ENCODE measurements around the gene WDR18. TPM values are rescaled to one million over a fixed set of nuclear protein-coding genes. Genes with fewer than 3 reads are reported as not detected.
A peak's percentile ranks its signal among the peaks of the same experiment; 100 is the strongest.

The WDR18 gene
- polyA plus RNA-seq, 1 donor from 2014 or later, result 64.9 TPM

DNA sequence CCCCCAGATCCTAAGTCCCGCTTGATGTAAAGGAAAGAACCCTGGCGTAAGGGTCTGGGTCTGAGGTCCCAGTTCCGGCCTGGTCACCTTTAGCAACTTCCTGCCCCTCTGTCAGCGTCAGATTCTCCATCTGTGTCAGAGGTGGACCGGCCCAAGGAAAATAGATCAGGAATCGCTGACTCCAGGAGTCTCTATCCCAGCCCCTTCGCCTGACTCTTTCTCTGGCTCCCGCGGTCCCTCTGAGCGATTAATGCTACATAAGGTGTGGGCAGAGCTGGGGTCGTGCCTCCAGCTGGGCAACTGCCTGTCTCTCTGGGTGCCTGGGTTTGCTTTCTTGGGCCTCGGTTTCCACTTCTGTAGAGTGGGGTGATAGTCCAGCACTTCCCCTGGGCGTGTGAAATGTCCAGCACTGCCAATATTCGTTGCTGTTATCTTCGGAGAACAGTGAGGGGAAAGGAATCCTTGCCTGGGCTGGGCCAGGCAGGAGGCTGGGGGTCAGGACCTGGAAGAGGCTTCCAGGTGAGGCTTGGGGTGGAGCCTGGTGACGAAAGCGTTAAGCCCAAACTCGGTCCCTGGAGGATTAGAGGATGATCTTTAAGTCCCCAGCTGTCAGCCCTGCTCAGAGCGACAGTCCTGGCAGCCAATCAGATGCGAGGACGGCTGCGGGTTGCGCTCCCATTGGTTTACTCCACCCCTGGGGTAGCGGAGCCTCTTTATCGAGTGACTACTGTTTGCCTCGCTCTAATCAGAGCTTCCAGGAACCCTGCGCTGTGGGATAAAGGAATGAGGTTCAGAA is 56.5 kb downstream of the WDR18 start:
- H3K9me3 ChIP-seq (ENCODE audit: low read length), result no peaks in the 10 kb centered on the region
- H3K79me2 ChIP-seq (replicated peaks; ENCODE audit: insufficient read depth, low read length), result no peaks in the 10 kb centered on the region
- H3K36me3 ChIP-seq (ENCODE audit: insufficient read depth, low read length), result no peaks in the 10 kb centered on the region
- H2AFZ ChIP-seq (ENCODE audit: low read depth, low read length), result peak overlapping the region; percentile 14
- peak overlapping the region; percentile 50 for H3K27ac ChIP-seq (ENCODE audit: low read length)
- no peaks in the 10 kb centered on the region for H3F3A ChIP-seq (ENCODE audit: insufficient read depth, low read length, poor library complexity, severe bottlenecking)
- H3K27me3 ChIP-seq (ENCODE audit: insufficient read depth, low read depth, low read length), result no peaks in the 10 kb centered on the region
- H3K4me2 ChIP-seq (ENCODE audit: low read length), result peak overlapping the region; percentile 68
- no peaks in the 10 kb centered on the region for H4K20me1 ChIP-seq (ENCODE audit: insufficient read depth)
- H3K4me3 ChIP-seq (ENCODE audit: low read length), result peak overlapping the region; percentile 81
- TF ChIP-seq POLR2AphosphoS5 (IDR thresholded peaks at IDR 0.05) (peak; percentile 40), TAF1 (IDR thresholded peaks at IDR 0.05; ENCODE audit: low read depth) (no peak), MXI1 (conservative IDR thresholded peaks at IDR 0.05; ENCODE audit: poor library complexity, severe bottlenecking) (no peak)
- H3K9ac ChIP-seq (ENCODE audit: low read length), result peak overlapping the region; percentile 73
- no peaks in the 10 kb centered on the region for H3K9me2 ChIP-seq (ENCODE audit: insufficient read depth, low read length)

- H3K27ac ChIP-seq (ENCODE audit: low read length), result peak overlapping the region; percentile 12
- H2AFZ ChIP-seq (ENCODE audit: low read depth, low read length), result no peak overlapping the region
- no peaks in the 10 kb centered on the region for H3F3A ChIP-seq (ENCODE audit: insufficient read depth, low read length, poor library complexity, severe bottlenecking)
- H3K9ac ChIP-seq (ENCODE audit: low read length), result peak overlapping the region; percentile 54
- no peaks in the 10 kb centered on the region for H3K9me2 ChIP-seq (ENCODE audit: insufficient read depth, low read length)
- H3K4me3 ChIP-seq (ENCODE audit: low read length), result peak overlapping the region; percentile 81
- H3K36me3 ChIP-seq (ENCODE audit: insufficient read depth, low read length), result no peaks in the 10 kb centered on the region
- H3K79me2 ChIP-seq (replicated peaks; ENCODE audit: insufficient read depth, low read length), result no peaks in the 10 kb centered on the region
- no peaks in the 10 kb centered on the region for H3K27me3 ChIP-seq (ENCODE audit: insufficient read depth, low read depth, low read length)
- H4K20me1 ChIP-seq (ENCODE audit: insufficient read depth), result no peaks in the 10 kb centered on the region
- H3K4me2 ChIP-seq (ENCODE audit: low read length), result peak overlapping the region; percentile 68
- TF ChIP-seq, protein P1, sequence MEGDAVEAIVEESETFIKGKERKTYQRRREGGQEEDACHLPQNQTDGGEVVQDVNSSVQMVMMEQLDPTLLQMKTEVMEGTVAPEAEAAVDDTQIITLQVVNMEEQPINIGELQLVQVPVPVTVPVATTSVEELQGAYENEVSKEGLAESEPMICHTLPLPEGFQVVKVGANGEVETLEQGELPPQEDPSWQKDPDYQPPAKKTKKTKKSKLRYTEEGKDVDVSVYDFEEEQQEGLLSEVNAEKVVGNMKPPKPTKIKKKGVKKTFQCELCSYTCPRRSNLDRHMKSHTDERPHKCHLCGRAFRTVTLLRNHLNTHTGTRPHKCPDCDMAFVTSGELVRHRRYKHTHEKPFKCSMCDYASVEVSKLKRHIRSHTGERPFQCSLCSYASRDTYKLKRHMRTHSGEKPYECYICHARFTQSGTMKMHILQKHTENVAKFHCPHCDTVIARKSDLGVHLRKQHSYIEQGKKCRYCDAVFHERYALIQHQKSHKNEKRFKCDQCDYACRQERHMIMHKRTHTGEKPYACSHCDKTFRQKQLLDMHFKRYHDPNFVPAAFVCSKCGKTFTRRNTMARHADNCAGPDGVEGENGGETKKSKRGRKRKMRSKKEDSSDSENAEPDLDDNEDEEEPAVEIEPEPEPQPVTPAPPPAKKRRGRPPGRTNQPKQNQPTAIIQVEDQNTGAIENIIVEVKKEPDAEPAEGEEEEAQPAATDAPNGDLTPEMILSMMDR (IDR thresholded peaks at IDR 0.05; ENCODE audit: poor library complexity, severe bottlenecking), result no peak
- no peak for TF ChIP-seq EP300 (conservative IDR thresholded peaks at IDR 0.05; ENCODE audit: poor library complexity, severe bottlenecking)
- TF ChIP-seq SMC3 (conservative IDR thresholded peaks at IDR 0.05; ENCODE audit: poor library complexity), result no peak
- no peak for TF ChIP-seq MXI1 (conservative IDR thresholded peaks at IDR 0.05; ENCODE audit: poor library complexity, severe bottlenecking)
- TF ChIP-seq RAD21 (conservative IDR thresholded peaks at IDR 0.05), result no peak
- TF ChIP-seq POLR2AphosphoS5 (IDR thresholded peaks at IDR 0.05), result no peak
- TF ChIP-seq REST (IDR thresholded peaks at IDR 0.05; ENCODE audit: borderline replicate concordance), result no peak
- TF ChIP-seq EZH2 (IDR thresholded peaks at IDR 0.05; ENCODE audit: borderline replicate concordance, insufficient read depth, low read length, poor library complexity, severe bottlenecking), result no peak
- no peak for TF ChIP-seq TAF1 (IDR thresholded peaks at IDR 0.05; ENCODE audit: low read depth)
- H3K9me3 ChIP-seq (ENCODE audit: low read length), result no peaks in the 10 kb centered on the region
Measured at GRCh38 chr19:1041272-1041834, 57.2 kb downstream of the WDR18 start.
